Stomach smooth muscle (tissue), 2 donors: ENCODE measurements around the gene ARHGEF1.

Experiments
- H3K27ac ChIP-seq: one replicate; pipeline ENCODE4 v1.7.0; 2013; ENCODE audit warnings: mild to moderate bottlenecking, low read length, inconsistent platforms
- H3K27me3 ChIP-seq, 2 donors: one replicate each; pipeline ENCODE4 v1.7.0; 2013; ENCODE audit warnings: low read length in 2 of 2; ENCODE audit not compliant: insufficient read depth in 2 of 2, control insufficient read depth in 1 of 2
- H3K36me3 ChIP-seq, 2 donors: one replicate each; pipeline ENCODE4 v1.7.0; 2013; ENCODE audit warnings: low read length in 2 of 2; ENCODE audit not compliant: control insufficient read depth in 2 of 2, insufficient read depth in 2 of 2
- H3K4me1 ChIP-seq: one replicate; pipeline ENCODE4 v1.7.0; 2013; ENCODE audit warnings: low read length; ENCODE audit not compliant: control insufficient read depth, insufficient read depth
- H3K4me3 ChIP-seq, 2 donors: one replicate each; pipeline ENCODE4 v1.7.0; 2013; ENCODE audit warnings: low read length in 2 of 2
- H3K9ac ChIP-seq, 2 donors: one replicate each; pipeline ENCODE4 v1.7.0; 2013; ENCODE audit warnings: low read length in 2 of 2, mild to moderate bottlenecking in 1 of 2
- H3K9me3 ChIP-seq, 2 donors: one replicate each; pipeline ENCODE4 v1.7.0; 2013; ENCODE audit warnings: low read length in 2 of 2; ENCODE audit not compliant: control insufficient read depth in 2 of 2
- donor health status: healthy.
- donor health status: Pancreatic carcinoma.

ARHGEF1 gene

GRCh38 chr19:41955521-41955920 is 72.5 kb downstream of the ARHGEF1 start:
- Histone ChIP-seq H3K4me3 (no peak overlapping the region), H3K36me3 (peaks cover 5 to 6% of the 10 kb centered on the region in 2 donors), H3K4me1 (peaks cover 19% of the 10 kb centered on the region), H3K9ac (no peak overlapping the region), H3K9me3 (no peaks in the 10 kb centered on the region), H3K27me3 (no peaks in the 10 kb centered on the region), H3K27ac (no peak overlapping the region)

- Histone ChIP-seq H3K4me3 (no peak overlapping the region), H3K27ac (no peak overlapping the region), H3K36me3 (peaks cover 5 to 6% of the 10 kb centered on the region in 2 donors), H3K4me1 (peaks cover 19% of the 10 kb centered on the region), H3K9me3 (no peaks in the 10 kb centered on the region), H3K9ac (no peak overlapping the region), H3K27me3 (no peaks in the 10 kb centered on the region)
These were observed 73.6 kb downstream of the ARHGEF1 start for GRCh38 chr19:41956621-41957020.
